Measurements from ENCODE around the gene KSR1.

DNA sequence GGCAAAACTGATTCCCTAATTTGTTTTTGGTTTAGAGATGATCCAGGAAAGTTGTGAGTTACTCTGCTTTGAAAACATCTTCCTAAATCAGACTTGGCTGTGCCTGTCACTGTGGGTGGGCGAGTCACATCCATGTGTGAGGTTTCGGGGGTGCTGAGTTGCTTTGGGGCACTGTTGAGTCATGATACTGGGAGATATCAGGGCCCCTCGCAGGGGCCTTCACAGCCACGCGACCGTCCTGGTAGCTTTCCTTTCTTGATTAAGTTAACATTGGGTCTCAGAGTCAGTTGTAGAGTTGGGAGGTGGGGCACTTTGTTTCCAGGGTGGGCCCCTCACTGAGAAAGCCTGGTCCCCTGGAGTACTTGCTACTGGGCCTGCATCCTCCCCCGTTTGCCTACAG is 116.4 kb downstream of the KSR1 start:
- no peak for TF ChIP-seq TAF1 (IDR thresholded peaks at IDR 0.05; ENCODE audit: low read depth)
- TF ChIP-seq CEBPB (IDR thresholded peaks at IDR 0.05) = no peak
- no peak for TF ChIP-seq EP300 (IDR thresholded peaks at IDR 0.05; ENCODE audit: borderline replicate concordance)
- no peak for TF ChIP-seq REST (IDR thresholded peaks at IDR 0.05; ENCODE audit: low read depth)
- TF ChIP-seq, protein P1, sequence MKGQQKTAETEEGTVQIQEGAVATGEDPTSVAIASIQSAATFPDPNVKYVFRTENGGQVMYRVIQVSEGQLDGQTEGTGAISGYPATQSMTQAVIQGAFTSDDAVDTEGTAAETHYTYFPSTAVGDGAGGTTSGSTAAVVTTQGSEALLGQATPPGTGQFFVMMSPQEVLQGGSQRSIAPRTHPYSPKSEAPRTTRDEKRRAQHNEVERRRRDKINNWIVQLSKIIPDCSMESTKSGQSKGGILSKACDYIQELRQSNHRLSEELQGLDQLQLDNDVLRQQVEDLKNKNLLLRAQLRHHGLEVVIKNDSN (IDR thresholded peaks at IDR 0.05) = no peak
- TF ChIP-seq RAD21 (IDR thresholded peaks at IDR 0.05; ENCODE audit: low read depth) = no peak
- no peak for TF ChIP-seq MAX (IDR thresholded peaks at IDR 0.05)
- no peak for TF ChIP-seq TEAD4 (IDR thresholded peaks at IDR 0.05)
